ENCODE data around the gene GLS.
"Not testable (repeated sequence)": the region's sequence is repeated elsewhere in the genome, so short reads cannot be mapped to it uniquely, and the experiment has no call there.

The GLS gene

GRCh38 chr2:190864375-190864774, 16.2 kb upstream of the GLS start:
- Mint-ChIP-seq H3K27ac (no peak overlapping the region), H3K4me1 (ENCODE audit: low read depth) (peaks cover 28% of the 10 kb centered on the region), H3K4me3 (no peak overlapping the region)

GRCh38 chr2:190867212-190867611, 13.4 kb upstream of the GLS start:
- Mint-ChIP-seq H3K9me3 (peaks cover 7% of the 10 kb centered on the region), H3K36me3 (ENCODE audit: low read depth) (peaks cover 4% of the 10 kb centered on the region), H3K27me3 (no peaks in the 10 kb centered on the region), H3K4me1 (ENCODE audit: low read depth) (peaks cover 21% of the 10 kb centered on the region), H3K4me3 (no peak overlapping the region), H3K27ac (no peak overlapping the region)
- DNase-seq = no peak

More at GRCh38 chr2:190864375-190864774, 16.2 kb upstream of the GLS start:
- Mint-ChIP-seq H3K36me3 (ENCODE audit: low read depth) (peaks cover 21% of the 10 kb centered on the region), H3K9me3 (peaks cover 11% of the 10 kb centered on the region), H3K27me3 (no peaks in the 10 kb centered on the region)
- no peak for DNase-seq

DNA sequence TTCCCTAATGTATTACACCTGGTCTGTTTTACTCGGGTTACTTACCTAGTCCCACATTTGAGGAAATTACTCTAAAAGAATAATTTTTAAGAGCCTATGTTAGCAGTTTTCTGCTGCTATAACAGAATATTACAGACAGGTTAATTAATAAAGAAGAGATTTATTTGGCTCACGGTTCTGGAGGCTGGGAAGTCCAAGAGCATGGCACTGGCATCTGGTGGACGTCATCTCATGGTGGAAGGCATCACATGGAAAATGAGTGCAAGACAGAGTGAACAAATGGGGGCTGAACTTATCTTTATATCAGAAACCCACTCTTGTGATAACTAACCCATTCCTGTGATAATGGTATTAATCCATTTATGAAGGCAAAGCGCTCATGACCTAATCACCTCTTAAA, 12.8 kb upstream of the GLS start:
- Mint-ChIP-seq H3K4me3 (no peak overlapping the region), H3K27me3 (no peaks in the 10 kb centered on the region), H3K4me1 (ENCODE audit: low read depth) (peaks cover 15% of the 10 kb centered on the region), H3K27ac (no peak overlapping the region), H3K9me3 (peaks cover 2% of the 10 kb centered on the region), H3K36me3 (ENCODE audit: low read depth) (no peaks in the 10 kb centered on the region)
- DNase-seq = no peak

DNA sequence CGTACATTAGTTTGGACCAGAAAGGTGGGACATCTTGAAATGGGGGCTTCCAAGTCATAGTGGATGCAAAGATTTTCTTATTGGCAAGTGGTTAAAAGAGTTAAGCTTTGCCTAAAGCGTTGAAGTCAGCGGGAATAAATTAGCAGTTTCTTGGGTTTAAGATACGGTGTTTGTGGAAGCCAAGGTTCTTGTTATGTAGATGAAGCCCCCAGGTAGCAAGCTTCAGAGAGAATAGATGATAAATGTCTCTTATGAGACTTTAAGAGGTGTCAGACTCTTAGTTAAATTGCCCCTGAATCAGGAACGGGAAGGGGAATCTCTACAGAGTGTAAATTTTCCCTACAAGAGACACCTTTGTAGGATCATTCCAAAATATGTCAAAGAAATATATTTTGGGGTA, 10.9 kb upstream of the GLS start:
- H3K27ac Mint-ChIP-seq = no peak overlapping the region
- no peaks in the 10 kb centered on the region for H3K27me3 Mint-ChIP-seq

DNA sequence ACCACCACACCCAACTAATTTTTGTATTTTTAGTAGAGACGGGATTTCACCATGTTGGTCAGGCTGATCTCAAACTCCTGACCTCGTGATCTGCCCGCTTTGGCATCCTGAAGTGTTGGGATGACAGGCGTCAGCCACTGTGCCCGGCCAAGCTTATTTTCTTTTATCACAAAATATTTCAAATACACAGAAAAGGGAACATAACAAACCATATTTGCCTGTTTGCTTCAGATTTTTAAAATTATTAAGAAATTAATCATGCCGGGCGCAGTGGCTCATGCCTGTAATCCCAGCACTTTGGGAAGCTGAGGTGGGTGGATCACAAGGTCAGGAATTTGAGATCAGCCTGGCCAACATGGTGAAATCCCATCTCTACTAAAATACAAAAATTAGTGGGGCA, 7.2 kb upstream of the GLS start:
- H3K9me3 Mint-ChIP-seq; H3K4me3 Mint-ChIP-seq; H3K27ac Mint-ChIP-seq; DNase-seq; H3K36me3 Mint-ChIP-seq (ENCODE audit: low read depth); H3K27me3 Mint-ChIP-seq: not testable (repeated sequence)
- peaks cover 27% of the 10 kb centered on the region for H3K4me1 Mint-ChIP-seq (ENCODE audit: low read depth)

More for the DNA sequence above, 10.9 kb upstream of the GLS start:
- Mint-ChIP-seq H3K9me3 (no peaks in the 10 kb centered on the region), H3K4me1 (ENCODE audit: low read depth) (no peaks in the 10 kb centered on the region), H3K4me3 (no peak overlapping the region), H3K36me3 (ENCODE audit: low read depth) (no peaks in the 10 kb centered on the region)
- no peak for DNase-seq

- no peak for DNase-seq
- Mint-ChIP-seq H3K4me1 (ENCODE audit: low read depth) (peaks cover 38% of the 10 kb centered on the region), H3K27ac (peak overlapping the region; percentile 70), H3K27me3 (no peaks in the 10 kb centered on the region), H3K9me3 (no peaks in the 10 kb centered on the region), H3K36me3 (ENCODE audit: low read depth) (peaks cover 7% of the 10 kb centered on the region), H3K4me3 (peak overlapping the region; percentile 8)
Observed at GRCh38 chr2:190875891-190876290, 4.7 kb upstream of the GLS start.

- no peak overlapping the region for H3K4me3 Mint-ChIP-seq
- H3K27me3 Mint-ChIP-seq = no peaks in the 10 kb centered on the region
- H3K36me3 Mint-ChIP-seq (ENCODE audit: low read depth) = peaks cover 8% of the 10 kb centered on the region
- peaks cover 38% of the 10 kb centered on the region for H3K4me1 Mint-ChIP-seq (ENCODE audit: low read depth)
- H3K9me3 Mint-ChIP-seq = no peaks in the 10 kb centered on the region
- DNase-seq = no peak
- H3K27ac Mint-ChIP-seq = no peak overlapping the region
Observed at GRCh38 chr2:190876631-190877030, 4.0 kb upstream of the GLS start.

DNA sequence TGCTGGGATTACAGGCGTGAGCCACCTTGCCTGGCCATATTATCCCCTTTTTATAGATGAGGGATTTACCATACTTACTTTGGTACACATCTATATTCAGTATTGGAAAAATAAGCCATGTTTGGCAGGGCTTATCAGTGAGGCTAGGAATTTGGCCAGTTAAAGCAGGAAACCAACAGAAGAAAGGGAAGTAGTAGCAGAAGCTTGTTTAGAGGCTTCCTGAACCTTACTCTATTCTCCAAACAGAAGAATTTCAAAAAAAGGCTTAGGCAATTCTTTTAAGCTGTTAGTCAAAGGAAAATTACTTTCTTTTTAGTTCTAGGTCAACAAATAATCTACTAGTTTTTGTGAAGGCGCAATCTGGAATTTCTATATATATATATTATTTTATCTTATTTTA, 3.2 kb upstream of the GLS start:
- peaks cover 16% of the 10 kb centered on the region for H3K36me3 Mint-ChIP-seq (ENCODE audit: low read depth)
- H3K9me3 Mint-ChIP-seq = no peaks in the 10 kb centered on the region
- H3K27me3 Mint-ChIP-seq = no peaks in the 10 kb centered on the region
- DNase-seq = no peak
- peaks cover 38% of the 10 kb centered on the region for H3K4me1 Mint-ChIP-seq (ENCODE audit: low read depth)
- H3K4me3 Mint-ChIP-seq = no peak overlapping the region
- no peak overlapping the region for H3K27ac Mint-ChIP-seq

DNA sequence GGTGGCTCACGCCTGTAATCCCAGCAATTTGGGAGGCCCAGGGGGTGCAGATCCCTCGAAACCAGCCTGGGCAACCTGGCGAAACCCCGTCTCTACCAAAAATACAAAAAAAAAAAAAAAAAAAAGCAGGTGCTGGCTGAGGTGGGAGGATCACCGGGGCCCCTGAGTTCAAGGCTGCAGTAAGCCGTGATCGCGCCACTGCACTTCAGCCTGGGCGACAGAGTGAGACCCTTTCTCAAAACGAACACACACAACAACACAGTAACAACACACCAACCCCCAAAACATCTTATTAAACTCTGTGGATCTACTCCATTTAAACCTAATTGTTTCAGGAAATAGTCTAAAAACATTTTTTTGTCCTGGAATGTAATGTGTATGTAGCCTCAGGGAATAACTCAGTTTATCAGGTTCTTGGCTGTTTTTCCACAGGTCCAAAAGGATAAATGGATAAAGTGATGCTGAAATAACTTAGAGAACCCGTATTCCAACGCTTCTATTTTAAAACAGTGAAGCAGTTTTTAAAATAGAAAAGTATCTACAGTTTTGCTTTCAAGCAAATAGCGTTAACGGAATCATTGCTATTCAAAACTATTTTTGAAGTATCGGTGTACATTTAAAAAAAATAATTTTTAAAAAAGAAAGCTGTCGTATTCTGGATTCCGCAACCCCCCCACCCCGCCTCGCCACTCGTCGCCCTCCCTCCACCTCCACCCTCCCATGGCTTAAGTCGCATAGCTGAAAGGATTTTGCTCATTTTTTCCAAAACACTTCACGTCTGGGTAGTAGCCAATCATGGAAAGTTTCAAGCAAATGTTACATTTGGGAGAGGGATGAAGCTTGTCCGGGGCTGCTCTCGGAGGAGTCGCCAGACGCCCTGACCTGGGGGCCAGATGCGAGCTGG, 895 bp upstream of the GLS start:
- peaks cover 39% of the 10 kb centered on the region for H3K36me3 Mint-ChIP-seq (ENCODE audit: low read depth)
- no peaks in the 10 kb centered on the region for H3K9me3 Mint-ChIP-seq
- H3K4me1 Mint-ChIP-seq (ENCODE audit: low read depth) = peaks cover 48% of the 10 kb centered on the region
- H3K4me3 Mint-ChIP-seq = peak overlapping the region; percentile 96
- H3K27ac Mint-ChIP-seq = peak overlapping the region; percentile 99
- no peaks in the 10 kb centered on the region for H3K27me3 Mint-ChIP-seq
- no peak for DNase-seq

- H3K27me3 Mint-ChIP-seq = no peaks in the 10 kb centered on the region
- H3K4me3 Mint-ChIP-seq = peak overlapping the region; percentile 96
- peak overlapping the region; percentile 99 for H3K27ac Mint-ChIP-seq
- peaks cover 51% of the 10 kb centered on the region for H3K36me3 Mint-ChIP-seq (ENCODE audit: low read depth)
- peaks cover 46% of the 10 kb centered on the region for H3K4me1 Mint-ChIP-seq (ENCODE audit: low read depth)
- H3K9me3 Mint-ChIP-seq = no peaks in the 10 kb centered on the region
- no peak for DNase-seq
Observed at GRCh38 chr2:190881084-190881597, 520 bp downstream of the GLS start.

DNA sequence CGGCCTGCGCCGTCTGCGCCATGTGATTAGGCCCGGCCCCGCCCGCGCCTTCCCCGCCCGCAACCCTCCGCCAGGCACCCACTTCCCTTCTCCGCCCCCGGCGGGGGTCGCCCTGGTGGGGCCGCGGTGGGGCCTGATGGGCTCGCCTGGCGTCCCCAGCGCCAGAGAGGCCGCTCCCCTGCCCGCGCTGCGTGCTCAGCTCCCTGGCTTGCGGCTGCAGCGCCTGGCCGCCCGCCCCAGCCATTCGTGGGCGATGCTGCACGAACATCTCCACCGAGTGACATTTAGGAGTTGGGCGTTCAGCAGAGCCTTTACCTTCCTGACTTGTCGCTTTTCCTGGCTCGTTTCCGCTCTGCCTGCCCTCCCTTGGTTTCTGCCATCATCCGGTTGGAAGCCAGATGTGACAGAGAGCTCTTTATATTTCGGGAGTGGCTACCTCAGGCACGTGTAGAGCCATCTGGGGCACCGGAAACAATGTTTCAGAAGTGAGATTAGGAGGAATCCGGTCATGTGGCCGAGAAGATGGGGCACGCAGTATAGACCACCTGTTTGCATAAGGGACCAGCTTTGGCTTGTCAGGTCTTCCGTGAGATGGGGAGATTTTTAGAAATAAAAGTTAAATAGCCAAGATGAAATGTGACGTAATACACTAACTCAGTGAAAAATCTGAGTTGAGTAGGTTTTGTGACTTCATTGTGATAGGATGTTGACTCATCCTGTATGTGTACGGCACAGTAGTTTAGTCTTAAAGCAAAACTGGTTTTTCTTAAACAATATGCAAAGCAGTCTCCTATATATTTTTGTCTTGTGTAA, 1.2 kb downstream of the GLS start:
- H3K36me3 Mint-ChIP-seq (ENCODE audit: low read depth) = peaks cover 56% of the 10 kb centered on the region

DNA sequence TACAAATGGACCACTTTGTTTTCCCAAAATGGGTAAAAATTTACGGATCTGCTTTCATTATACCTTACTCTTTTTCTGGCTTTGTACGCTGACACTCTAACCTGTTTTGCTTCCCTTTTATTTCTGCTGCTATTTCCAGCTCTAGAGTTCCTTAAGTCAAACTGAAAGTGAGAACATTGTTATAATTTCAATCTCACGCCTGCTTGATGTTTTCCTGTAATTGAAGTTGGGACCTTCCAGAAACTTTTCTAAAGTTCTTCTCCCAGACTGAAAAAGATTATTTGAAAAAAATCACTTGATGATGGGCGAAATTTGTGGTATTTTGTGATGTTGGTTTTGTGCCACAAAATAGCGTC, 1.8 kb downstream of the GLS start:
- H3K4me1 Mint-ChIP-seq (ENCODE audit: low read depth) = peaks cover 44% of the 10 kb centered on the region
- no peak for DNase-seq
- H3K36me3 Mint-ChIP-seq (ENCODE audit: low read depth) = peaks cover 59% of the 10 kb centered on the region

More for the DNA sequence above, 1.2 kb downstream of the GLS start:
- no peaks in the 10 kb centered on the region for H3K27me3 Mint-ChIP-seq
- peaks cover 45% of the 10 kb centered on the region for H3K4me1 Mint-ChIP-seq (ENCODE audit: low read depth)
- peak overlapping the region; percentile 94 for H3K4me3 Mint-ChIP-seq
- peak; percentile 82 for DNase-seq
- H3K9me3 Mint-ChIP-seq = no peaks in the 10 kb centered on the region
- peak overlapping the region; percentile 99 for H3K27ac Mint-ChIP-seq

DNA sequence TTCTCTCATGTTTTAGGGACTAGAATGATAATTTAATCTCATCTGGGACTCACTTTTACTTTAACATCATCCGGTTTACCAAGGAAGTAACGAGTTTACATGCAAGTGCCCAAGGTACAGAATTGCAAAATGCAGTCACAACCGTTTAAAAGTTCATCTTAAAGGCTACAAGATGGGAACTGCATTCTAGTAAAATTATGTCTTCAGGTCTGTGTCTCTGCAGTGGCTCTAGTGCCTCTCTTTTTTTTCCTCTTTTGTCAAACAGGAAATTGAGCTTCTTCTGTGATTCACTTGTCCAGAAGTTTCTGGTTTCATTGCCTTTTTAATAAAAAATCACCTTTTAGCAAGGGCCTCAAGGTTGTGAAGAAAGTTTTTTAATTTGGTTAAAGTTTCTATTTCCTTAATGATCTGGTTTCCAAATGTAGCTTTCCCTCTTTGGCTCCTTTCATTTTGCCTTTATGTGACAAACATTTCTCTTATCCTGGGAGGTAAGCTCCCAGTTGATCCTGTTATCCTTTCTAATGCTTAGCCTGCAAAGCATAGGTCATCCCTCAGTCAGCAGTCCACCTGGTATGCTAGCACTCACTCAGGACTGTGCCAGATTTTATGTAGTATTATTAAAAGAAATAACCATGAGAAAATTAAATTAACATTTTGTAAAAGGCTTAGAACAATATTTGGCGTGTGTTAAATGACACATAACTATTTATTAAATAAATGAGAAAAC, 2.4 kb downstream of the GLS start:
- no peaks in the 10 kb centered on the region for H3K27me3 Mint-ChIP-seq
- peak overlapping the region; percentile 99 for H3K27ac Mint-ChIP-seq
- H3K4me1 Mint-ChIP-seq (ENCODE audit: low read depth) = peaks cover 47% of the 10 kb centered on the region
- no peaks in the 10 kb centered on the region for H3K9me3 Mint-ChIP-seq
- H3K36me3 Mint-ChIP-seq (ENCODE audit: low read depth) = peaks cover 65% of the 10 kb centered on the region
- no peak for DNase-seq
- H3K4me3 Mint-ChIP-seq = peak overlapping the region; percentile 94

More for the DNA sequence above, 1.8 kb downstream of the GLS start:
- Mint-ChIP-seq H3K27me3 (no peaks in the 10 kb centered on the region), H3K4me3 (peak overlapping the region; percentile 94), H3K27ac (peak overlapping the region; percentile 99), H3K9me3 (no peaks in the 10 kb centered on the region)

- H3K9me3 Mint-ChIP-seq, H3K27me3 Mint-ChIP-seq, DNase-seq: not testable (repeated sequence)
- H3K4me1 Mint-ChIP-seq (ENCODE audit: low read depth) = peaks cover 60% of the 10 kb centered on the region
- H3K27ac Mint-ChIP-seq = peak overlapping the region; percentile 79
- peaks cover 85% of the 10 kb centered on the region for H3K36me3 Mint-ChIP-seq (ENCODE audit: low read depth)
- peak overlapping the region; percentile 65 for H3K4me3 Mint-ChIP-seq
Observed at GRCh38 chr2:190885844-190886243, 5.2 kb downstream of the GLS start.
